Smooth muscle cell (in vitro differentiated cells): ENCODE data around the gene KRT13. TPM values are rescaled to one million over a fixed set of nuclear protein-coding genes. Genes with fewer than 3 reads are reported as not detected.

Source experiments
- DNase-seq: peaks from one replicate; lab custom pipeline; 2025; ENCODE audit not compliant: unreplicated experiment; lab: John Stamatoyannopoulos, UW
- H2AFZ ChIP-seq: fragments of 200-600 bp; sonication (generic); 2 replicates; pipeline ENCODE4 v1.6.0; 2016; ENCODE audit warnings: antibody characterized with exemption, low read depth, mild to moderate bottlenecking
- H3F3A ChIP-seq: fragments of 200-600 bp; sonication (generic); 2 replicates; pipeline ENCODE4 v1.6.0; 2017; ENCODE audit warnings: antibody characterized with exemption, low read depth
- H3K27ac ChIP-seq: fragments of 200-600 bp; sonication (generic); 2 replicates; pipeline ENCODE4 v1.5.1; 2016; ENCODE audit warnings: low read depth, mild to moderate bottlenecking
- H3K27me3 ChIP-seq: fragments of 200-600 bp; sonication (generic); 2 replicates; pipeline ENCODE4 v1.6.1; 2016; ENCODE audit warnings: low read depth, mild to moderate bottlenecking
- H3K36me3 ChIP-seq: fragments of 200-600 bp; sonication (generic); 2 replicates; pipeline ENCODE4 v1.5.1; 2016; ENCODE audit warnings: low read depth
- H3K4me1 ChIP-seq: fragments of 200-600 bp; sonication (generic); 2 replicates; pipeline ENCODE4 v1.5.1; 2016; ENCODE audit warnings: low read depth
- H3K4me2 ChIP-seq: fragments of 200-600 bp; sonication (generic); 2 replicates; pipeline ENCODE4 v1.6.0; 2016; ENCODE audit warnings: mild to moderate bottlenecking
- H3K4me3 ChIP-seq: fragments of 200-600 bp; sonication (generic); 2 replicates; pipeline ENCODE4 v1.5.1; 2016; ENCODE audit warnings: mild to moderate bottlenecking
- H3K79me2 ChIP-seq: fragments of 200-600 bp; sonication (generic); 2 replicates; pipeline ENCODE4 v1.6.0; 2016; ENCODE audit warnings: low read depth, mild to moderate bottlenecking
- H3K9ac ChIP-seq: fragments of 200-600 bp; sonication (generic); 2 replicates; pipeline ENCODE4 v1.6.0; 2016; ENCODE audit warnings: low read depth
- H3K9me3 ChIP-seq: fragments of 200-600 bp; sonication (generic); replicated peaks from 2 replicates; pipeline ENCODE4 v1.5.1; 2016; ENCODE audit warnings: low read depth
- H4K20me1 ChIP-seq: fragments of 200-600 bp; sonication (generic); 2 replicates; pipeline ENCODE4 v1.6.0; 2016; ENCODE audit warnings: low read depth
- CTCF ChIP-seq: fragments of 200-600 bp; sonication (generic); IDR thresholded peaks from 2 replicates; pipeline ENCODE4 v1.5.1; 2017; ENCODE audit warnings: borderline replicate concordance, mild to moderate bottlenecking, antibody characterized with exemption; ENCODE audit not compliant: insufficient read depth, poor library complexity, severe bottlenecking
- WGBS: methylation state at CpG from one replicate; pipeline ENCODE4 v1.1.7; 2016; ENCODE audit warnings: low lambda C conversion rate; 5-methylcytosine and 5-hydroxymethylcytosine counted together
- polyA plus RNA-seq: library from polyadenylated mRNA; unstranded; fragments of >200 nt; fragmentation: Nextera tagmentation; extraction: Ambion mirVana; gene quantifications from 2 replicates; pipeline ENCODE4 v1.2.1, GENCODE V29; 2016
- total RNA-seq: library from RNA; depleted of rRNA; stranded (reverse); fragments of >200 nt; gene quantifications from 2 replicates; pipeline ENCODE4 v1.2.3, GENCODE V29; 2014

Gene KRT13
- total and polyA plus RNA-seq, 2 experiments from 2014 or later: 3.8 to 5.2 TPM

DNA sequence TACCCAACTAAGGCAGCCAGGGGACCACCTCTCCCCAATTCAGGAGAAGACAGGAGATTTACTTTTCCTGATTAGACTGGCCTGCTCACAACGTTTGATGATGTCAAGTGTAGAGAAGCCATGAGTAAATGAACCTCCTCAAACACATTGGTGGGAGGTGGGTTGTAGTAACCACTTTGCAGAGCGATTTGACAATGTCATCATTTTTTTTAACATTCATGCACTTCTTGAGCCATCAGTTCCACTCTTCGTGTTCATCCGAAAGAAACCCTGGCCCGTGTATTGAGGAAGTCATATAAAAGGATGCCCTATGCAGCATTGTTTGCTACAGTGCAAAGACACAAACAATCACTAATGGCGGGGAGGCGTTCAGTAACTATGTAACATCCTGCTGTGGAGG is 28.2 kb upstream of the KRT13 start:
- no peak overlapping the region for H3K9ac ChIP-seq
- no peaks in the 10 kb centered on the region for H3K36me3 ChIP-seq
- no peaks in the 10 kb centered on the region for H4K20me1 ChIP-seq
- H3K9me3 ChIP-seq: no peaks in the 10 kb centered on the region
- H3K27ac ChIP-seq: no peak overlapping the region
- no peak for DNase-seq
- H3K4me1 ChIP-seq: peaks cover 31% of the 10 kb centered on the region
- no peak overlapping the region for H2AFZ ChIP-seq
- 91% methylated on average over 7 of the region's 7 CpGs for WGBS
- no peak for TF ChIP-seq CTCF
- H3K79me2 ChIP-seq: no peaks in the 10 kb centered on the region
- peaks cover 14% of the 10 kb centered on the region for H3F3A ChIP-seq
- no peak overlapping the region for H3K4me2 ChIP-seq
- H3K27me3 ChIP-seq: no peaks in the 10 kb centered on the region
- no peak overlapping the region for H3K4me3 ChIP-seq

GRCh38 chr17:41532947-41533570 is 27.6 kb upstream of the KRT13 start:
- no peaks in the 10 kb centered on the region for H3K36me3 ChIP-seq
- H3K4me1 ChIP-seq: peaks cover 26% of the 10 kb centered on the region
- H2AFZ ChIP-seq: no peak overlapping the region
- no peak for DNase-seq
- no peak overlapping the region for H3K4me2 ChIP-seq
- H3K9me3 ChIP-seq: no peaks in the 10 kb centered on the region
- no peak overlapping the region for H3K9ac ChIP-seq
- H3K79me2 ChIP-seq: no peaks in the 10 kb centered on the region
- H4K20me1 ChIP-seq: no peaks in the 10 kb centered on the region
- no peak overlapping the region for H3K27ac ChIP-seq
- TF ChIP-seq CTCF: no peak
- H3K4me3 ChIP-seq: no peak overlapping the region
- 82% methylated on average over 9 of the region's 9 CpGs for WGBS
- H3F3A ChIP-seq: peaks cover 14% of the 10 kb centered on the region
- H3K27me3 ChIP-seq: no peaks in the 10 kb centered on the region

- Histone ChIP-seq H3K4me2 (no peak overlapping the region), H4K20me1 (peaks cover 7% of the 10 kb centered on the region), H3K4me1 (peaks cover 25% of the 10 kb centered on the region), H3K27ac (no peak overlapping the region), H3K9me3 (no peaks in the 10 kb centered on the region), H3F3A (peaks cover 13% of the 10 kb centered on the region), H3K36me3 (no peaks in the 10 kb centered on the region), H3K79me2 (peaks cover 2% of the 10 kb centered on the region), H2AFZ (no peak overlapping the region), H3K4me3 (no peak overlapping the region), H3K27me3 (no peaks in the 10 kb centered on the region), H3K9ac (no peak overlapping the region)
- no peak for DNase-seq
- 94% methylated on average over 1 of the region's 1 CpG for WGBS
- no peak for TF ChIP-seq CTCF
Measured at GRCh38 chr17:41531993-41532392, 26.6 kb upstream of the KRT13 start.
